ENCODE data around the gene SLIT3. TPM values are rescaled to one million over a fixed set of nuclear protein-coding genes. Genes with fewer than 3 reads are reported as not detected.

The SLIT3 gene
- total and polyA plus RNA-seq, 8 donors, result 1.2 to 24.5 (median 8.6) TPM

GRCh38 chr5:168995024-168995423, 305.9 kb downstream of the SLIT3 start:
- Histone ChIP-seq H3K27me3 (no peaks in the 10 kb centered on the region), H3K4me1 (peaks cover 0 to 5% (median 0%) of the 10 kb centered on the region in 4 donors), H3K4me3 (no peak overlapping the region), H3K9me3 (no peaks in the 10 kb centered on the region), H3K27ac (no peak overlapping the region), H3K36me3 (no peaks in the 10 kb centered on the region)
- intact Hi-C loops (cut with DNase I; ENCODE audit: low total_unique reads), result no loop called here
- TF ChIP-seq EP300 (IDR thresholded peaks at IDR 0.05) (no peak), POLR2AphosphoS5 (IDR thresholded peaks at IDR 0.05) (no peak), POLR2A (IDR thresholded peaks at IDR 0.05) (no peak), CTCF (IDR thresholded peaks at IDR 0.05) (no peak)
- 43 to 76% (median 56%) methylated on average over 3 of the region's 3 CpGs for WGBS, 5 donors
- peak in 1 of 2 donors; percentile 42 for DNase-seq

GRCh38 chr5:168992687-168993086, 308.3 kb downstream of the SLIT3 start:
- H3K4me1 ChIP-seq, result peaks cover 3 to 21% (median 14%) of the 10 kb centered on the region in 4 donors
- DNase-seq, result peak; percentile 58 to 79
- intact Hi-C loops (cut with DNase I; ENCODE audit: low total_unique reads), result no loop called here
- 43 to 59% (median 51%) methylated on average over 10 to 11 of the region's 11 CpGs for WGBS, 5 donors
- H3K27ac ChIP-seq, result peak overlapping the region in 1 of 5 donors; percentile 29
- no peaks in the 10 kb centered on the region for H3K9me3 ChIP-seq
- TF ChIP-seq POLR2AphosphoS5 (IDR thresholded peaks at IDR 0.05) (no peak), CTCF (IDR thresholded peaks at IDR 0.05) (peak in 4 of 7 experiments; percentile 25 to 57 (median 39)), EP300 (IDR thresholded peaks at IDR 0.05) (no peak)
- no peaks in the 10 kb centered on the region for H3K36me3 ChIP-seq
- no peak overlapping the region for H3K4me3 ChIP-seq
- peaks cover 0 to 7% (median 0%) of the 10 kb centered on the region in 3 donors for H3K27me3 ChIP-seq

GRCh38 chr5:168992016-168992415, 308.9 kb downstream of the SLIT3 start:
- 46 to 71% (median 60%) methylated on average over 5 of the region's 5 CpGs for WGBS, 5 donors
- TF ChIP-seq CTCF (IDR thresholded peaks at IDR 0.05) (no peak), POLR2A (IDR thresholded peaks at IDR 0.05) (no peak), POLR2AphosphoS5 (IDR thresholded peaks at IDR 0.05) (no peak), EP300 (IDR thresholded peaks at IDR 0.05) (no peak)
- DNase-seq, result no peak
- Histone ChIP-seq H3K9me3 (no peaks in the 10 kb centered on the region), H3K36me3 (no peaks in the 10 kb centered on the region), H3K4me3 (no peak overlapping the region), H3K4me1 (peaks cover 6 to 25% (median 16%) of the 10 kb centered on the region in 4 donors), H3K27me3 (peaks cover 0 to 11% (median 0%) of the 10 kb centered on the region in 3 donors), H3K27ac (no peak overlapping the region)
- intact Hi-C loops (cut with DNase I; ENCODE audit: low total_unique reads), result no loop called here

GRCh38 chr5:168991311-168991710, 309.6 kb downstream of the SLIT3 start:
- no peak overlapping the region for H3K27ac ChIP-seq
- 67 to 90% (median 69%) methylated on average over 2 of the region's 2 CpGs for WGBS, 5 donors
- H3K4me3 ChIP-seq, result no peak overlapping the region
- H3K27me3 ChIP-seq, result peaks cover 0 to 12% (median 0%) of the 10 kb centered on the region in 3 donors
- intact Hi-C loops (cut with DNase I; ENCODE audit: low total_unique reads), result no loop called here
- H3K4me1 ChIP-seq, result peaks cover 6 to 25% (median 16%) of the 10 kb centered on the region in 4 donors
- TF ChIP-seq EP300 (IDR thresholded peaks at IDR 0.05) (no peak), CTCF (IDR thresholded peaks at IDR 0.05) (no peak), POLR2AphosphoS5 (IDR thresholded peaks at IDR 0.05) (no peak), POLR2A (IDR thresholded peaks at IDR 0.05) (no peak)
- H3K9me3 ChIP-seq, result no peaks in the 10 kb centered on the region
- H3K36me3 ChIP-seq, result no peaks in the 10 kb centered on the region
- no peak for DNase-seq

Data from stomach (tissue), 9 donors.